ENCODE results near the gene UQCC5. TPM values are rescaled to one million over a fixed set of nuclear protein-coding genes. Genes with fewer than 3 reads are reported as not detected.

UQCC5 gene
- total RNA-seq, 4 donors from 2014 or later = 1.3 to 29.5 (median 6.3) TPM

GRCh38 chr3:52515192-52515591, 21.2 kb upstream of the UQCC5 start:
- 55 to 57% methylated on average over 6 of the region's 6 CpGs for WGBS, 2 donors
- intact Hi-C loops (cut with DNase I; ENCODE audit: low total_unique reads) = no loop called here
- DNase-seq (ENCODE audit: low spot score in 2 of 2) = no peak
- no peak for TF ChIP-seq POLR2A (IDR thresholded peaks at IDR 0.05)
- TF ChIP-seq, protein P1, sequence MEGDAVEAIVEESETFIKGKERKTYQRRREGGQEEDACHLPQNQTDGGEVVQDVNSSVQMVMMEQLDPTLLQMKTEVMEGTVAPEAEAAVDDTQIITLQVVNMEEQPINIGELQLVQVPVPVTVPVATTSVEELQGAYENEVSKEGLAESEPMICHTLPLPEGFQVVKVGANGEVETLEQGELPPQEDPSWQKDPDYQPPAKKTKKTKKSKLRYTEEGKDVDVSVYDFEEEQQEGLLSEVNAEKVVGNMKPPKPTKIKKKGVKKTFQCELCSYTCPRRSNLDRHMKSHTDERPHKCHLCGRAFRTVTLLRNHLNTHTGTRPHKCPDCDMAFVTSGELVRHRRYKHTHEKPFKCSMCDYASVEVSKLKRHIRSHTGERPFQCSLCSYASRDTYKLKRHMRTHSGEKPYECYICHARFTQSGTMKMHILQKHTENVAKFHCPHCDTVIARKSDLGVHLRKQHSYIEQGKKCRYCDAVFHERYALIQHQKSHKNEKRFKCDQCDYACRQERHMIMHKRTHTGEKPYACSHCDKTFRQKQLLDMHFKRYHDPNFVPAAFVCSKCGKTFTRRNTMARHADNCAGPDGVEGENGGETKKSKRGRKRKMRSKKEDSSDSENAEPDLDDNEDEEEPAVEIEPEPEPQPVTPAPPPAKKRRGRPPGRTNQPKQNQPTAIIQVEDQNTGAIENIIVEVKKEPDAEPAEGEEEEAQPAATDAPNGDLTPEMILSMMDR (IDR thresholded peaks at IDR 0.05) = no peak
- no peak overlapping the region for H3K4me3 ChIP-seq (ENCODE audit: low read depth, poor library complexity, severe bottlenecking)

DNA sequence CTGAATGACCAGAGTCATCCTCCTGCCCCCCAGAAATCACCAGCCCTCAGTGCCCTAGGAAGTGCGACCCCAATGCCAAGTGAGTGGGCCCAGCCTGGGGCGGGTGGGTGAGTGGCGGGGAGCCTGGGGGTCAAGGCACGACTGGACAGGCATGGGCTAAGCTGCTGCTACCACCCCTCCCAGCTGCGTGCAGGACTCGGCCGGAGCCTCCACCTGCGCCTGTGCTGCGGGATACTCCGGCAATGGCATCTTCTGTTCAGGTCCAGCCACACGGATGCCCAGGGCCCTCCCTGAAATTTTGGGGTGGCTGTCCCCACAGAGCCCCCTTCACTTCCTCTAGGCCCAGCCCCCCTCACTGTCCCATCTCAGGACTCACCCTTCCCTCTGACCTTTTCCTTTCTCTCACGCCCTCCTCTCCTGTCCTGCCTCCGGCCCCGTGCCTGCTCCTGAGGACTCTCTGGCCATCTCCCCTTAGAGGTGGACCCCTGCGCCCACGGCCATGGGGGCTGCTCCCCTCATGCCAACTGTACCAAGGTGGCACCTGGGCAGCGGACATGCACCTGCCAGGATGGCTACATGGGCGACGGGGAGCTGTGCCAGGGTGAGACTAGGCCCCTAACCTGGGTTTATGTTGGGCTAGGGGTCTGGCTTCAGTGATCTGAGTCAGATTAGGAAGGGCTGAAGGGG, 19.8 kb upstream of the UQCC5 start:
- no peak for DNase-seq (ENCODE audit: low spot score in 2 of 2)
- no peak overlapping the region for H3K4me3 ChIP-seq (ENCODE audit: low read depth, poor library complexity, severe bottlenecking)
- 94 to 95% methylated on average over 15 to 17 of the region's 19 CpGs for WGBS, 2 donors
- no peak for TF ChIP-seq POLR2A (IDR thresholded peaks at IDR 0.05)
- TF ChIP-seq, protein P1 (IDR thresholded peaks at IDR 0.05) = no peak
- intact Hi-C loops (cut with DNase I; ENCODE audit: low total_unique reads) = no loop called here

GRCh38 chr3:52517796-52518722, 18.3 kb upstream of the UQCC5 start:
- intact Hi-C loops (cut with DNase I; ENCODE audit: low total_unique reads) = no loop called here
- no peak overlapping the region for H3K4me3 ChIP-seq (ENCODE audit: low read depth, poor library complexity, severe bottlenecking)
- 88 to 94% methylated on average over 17 to 19 of the region's 25 CpGs for WGBS, 2 donors
- DNase-seq (ENCODE audit: low spot score in 2 of 2) = no peak
- no peak for TF ChIP-seq POLR2A (IDR thresholded peaks at IDR 0.05)
- TF ChIP-seq, protein P1 (IDR thresholded peaks at IDR 0.05) = no peak

- WGBS, 2 donors = 40 to 51% methylated on average over 19 to 30 of the region's 50 CpGs
- DNase-seq (ENCODE audit: low spot score in 2 of 2) = no peak
- no peak overlapping the region for H3K4me3 ChIP-seq (ENCODE audit: low read depth, poor library complexity, severe bottlenecking)
- TF ChIP-seq POLR2A (IDR thresholded peaks at IDR 0.05) = no peak
- TF ChIP-seq, protein P1 (IDR thresholded peaks at IDR 0.05) = no peak
- intact Hi-C loops (cut with DNase I; ENCODE audit: low total_unique reads) = no loop called here
These were observed 17.5 kb upstream of the UQCC5 start for GRCh38 chr3:52518723-52519444.

DNA sequence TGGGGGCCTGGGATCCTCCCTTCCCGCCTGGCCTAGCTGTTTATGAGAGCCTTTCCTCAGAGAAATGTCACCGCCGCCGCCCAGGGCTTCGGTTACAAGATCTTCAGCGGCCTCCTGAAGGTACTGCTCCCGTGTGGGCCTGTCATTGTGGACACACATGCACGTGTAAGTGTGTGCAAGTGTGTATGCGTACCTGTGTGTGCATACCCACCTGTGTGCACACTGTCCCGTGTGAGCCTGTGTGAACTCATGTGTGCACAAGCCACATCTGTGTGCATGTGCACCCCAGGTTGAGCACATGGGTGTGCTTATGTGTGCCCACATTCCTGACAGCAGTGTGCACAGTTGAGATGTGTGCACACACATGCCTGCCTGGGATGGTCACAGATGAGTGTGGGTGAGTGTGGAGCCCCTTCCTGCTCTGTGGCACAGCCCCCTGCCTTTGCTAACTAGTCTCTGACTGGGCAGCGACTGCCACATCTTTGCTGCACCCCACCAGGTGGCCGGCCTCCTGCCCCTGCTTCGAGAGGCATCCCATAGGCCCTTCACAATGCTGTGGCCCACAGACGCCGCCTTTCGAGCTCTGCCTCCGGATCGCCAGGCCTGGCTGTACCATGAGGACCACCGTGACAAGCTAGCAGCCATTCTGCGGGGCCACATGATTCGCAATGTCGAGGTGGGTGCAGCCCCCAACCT, 16.8 kb upstream of the UQCC5 start:
- DNase-seq (ENCODE audit: low spot score in 2 of 2) = no peak
- H3K4me3 ChIP-seq (ENCODE audit: low read depth, poor library complexity, severe bottlenecking) = no peak overlapping the region
- no peak for TF ChIP-seq POLR2A (IDR thresholded peaks at IDR 0.05)
- TF ChIP-seq, protein P1 (IDR thresholded peaks at IDR 0.05) = no peak
- intact Hi-C loops (cut with DNase I; ENCODE audit: low total_unique reads) = no loop called here
- 86 to 93% methylated on average over 20 to 21 of the region's 22 CpGs for WGBS, 2 donors

Measured in lower leg skin (tissue), 4 donors.